ENCODE measurements around the gene AMH.

GRCh38 chr19:2219726-2220125 lies 29.4 kb upstream of the AMH start:
- TF ChIP-seq EZH2 (IDR thresholded peaks at IDR 0.05) (no peak), CTCF (IDR thresholded peaks at IDR 0.05) (no peak)
